HG03103 (cell line): Measurements from ENCODE around the gene MRPL58.
"Not testable (repeated sequence)": the region's sequence is repeated elsewhere in the genome, so short reads cannot be mapped to it uniquely, and the experiment has no call there.

Experiments
- ATAC-seq: cut with Tn5 transposase; IDR thresholded peaks from one replicate; pipeline ENCODE4 v1.9.1; 2021; ENCODE audit warnings: low read depth; ENCODE audit not compliant: unreplicated experiment

MRPL58 gene

GRCh38 chr17:75012346-75013091 lies at the start of gene MRPL58:
Gene MRPL58 (plus strand): TSS chr17:75012670. CDS start chr17:75012687, 17 bp downstream.
- ATAC-seq: peak; percentile 80

- no peak for ATAC-seq
Measured at GRCh38 chr17:74963656-74964055, 48.8 kb upstream of the MRPL58 start.

- no peak for ATAC-seq
Measured at GRCh38 chr17:74964246-74964761, 48.2 kb upstream of the MRPL58 start.

- no peak for ATAC-seq
Measured at GRCh38 chr17:74964988-74965622, 47.4 kb upstream of the MRPL58 start.

- ATAC-seq: no peak
Measured at GRCh38 chr17:74968361-74968780, 44.1 kb upstream of the MRPL58 start.

GRCh38 chr17:74969501-74969900 lies 43.0 kb upstream of the MRPL58 start:
- not testable (repeated sequence) for ATAC-seq

- no peak for ATAC-seq
Measured at GRCh38 chr17:74970395-74970794, 42.1 kb upstream of the MRPL58 start.

- no peak for ATAC-seq
Measured at GRCh38 chr17:74971069-74971841, 41.2 kb upstream of the MRPL58 start.

GRCh38 chr17:74971842-74972106 lies 40.7 kb upstream of the MRPL58 start:
- no peak for ATAC-seq

- ATAC-seq: no peak
Measured at GRCh38 chr17:74972107-74972972, 40.1 kb upstream of the MRPL58 start, which contains the start of gene HID1. Gene HID1 (minus strand): TSS chr17:74972759. CDS start chr17:74972656, 103 bp downstream.

- no peak for ATAC-seq
Measured at GRCh38 chr17:74972973-74973328, 39.5 kb upstream of the MRPL58 start.

- ATAC-seq: no peak
Measured at GRCh38 chr17:74975943-74976342, 36.5 kb upstream of the MRPL58 start.

GRCh38 chr17:74977802-74978201 lies 34.7 kb upstream of the MRPL58 start:
- no peak for ATAC-seq

GRCh38 chr17:74978240-74978639 lies 34.2 kb upstream of the MRPL58 start:
- no peak for ATAC-seq

- ATAC-seq: no peak
Measured at GRCh38 chr17:74979408-74980146, 32.9 kb upstream of the MRPL58 start.

- ATAC-seq: no peak
Measured at GRCh38 chr17:74981318-74981978, 31.0 kb upstream of the MRPL58 start.

GRCh38 chr17:74981979-74982662 lies 30.3 kb upstream of the MRPL58 start:
- ATAC-seq: no peak

- not testable (repeated sequence) for ATAC-seq
Measured at GRCh38 chr17:74982663-74983313, 29.7 kb upstream of the MRPL58 start.
